Spinal cord (tissue), 10 donors: ENCODE measurements around the gene SLC5A5. TPM values are rescaled to one million over a fixed set of nuclear protein-coding genes. Genes with fewer than 3 reads are reported as not detected.
A peak's percentile ranks its signal among the peaks of the same experiment; 100 is the strongest.

Experiments
- DNase-seq, 6 donors: peaks; one replicate each; pipeline versions ENCODE4 v3.0.0 to v3.0.0-alpha.2; 2013 to 2015; ENCODE audit warnings: low spot score in 6 of 6, low read depth in 4 of 6
- H3K27ac ChIP-seq: one replicate; pipeline ENCODE4 v1.5.1; 2013; ENCODE audit warnings: low read depth, low read length, control low read depth
- H3K27me3 ChIP-seq: one replicate; pipeline ENCODE4 v1.6.1; 2013; ENCODE audit warnings: low read length; ENCODE audit not compliant: control insufficient read depth, insufficient read depth
- H3K36me3 ChIP-seq: one replicate; pipeline ENCODE4 v1.6.1; 2013; ENCODE audit warnings: low read length; ENCODE audit not compliant: control insufficient read depth, insufficient read depth
- H3K4me1 ChIP-seq: one replicate; pipeline ENCODE4 v1.6.1; 2013; ENCODE audit warnings: low read length; ENCODE audit not compliant: control insufficient read depth, insufficient read depth
- H3K4me3 ChIP-seq: one replicate; pipeline ENCODE4 v1.5.1; 2013; ENCODE audit warnings: low read depth, low read length, control low read depth
- H3K9me3 ChIP-seq: one replicate; pipeline ENCODE4 v1.6.1; 2013; ENCODE audit warnings: low read length; ENCODE audit not compliant: control insufficient read depth, insufficient read depth
- WGBS: methylation state at CpG from one replicate; pipeline ENCODE4 v1.1.5; 2013; ENCODE audit warnings: missing lambda C conversion rate; ENCODE audit not compliant: insufficient coverage; 5-methylcytosine and 5-hydroxymethylcytosine counted together
- long read RNA-seq, 4 donors: transcript quantifications; one replicate each; lab custom pipeline, GENCODE V29; 2026
- polyA plus RNA-seq, 2 donors: library from polyadenylated mRNA; unstranded; fragments of 120-200 nt; gene quantifications; one replicate each; pipeline ENCODE4 v1.2.1, GENCODE V29; 2013; ENCODE audit not compliant: insufficient read length in 2 of 2
- total RNA-seq, 2 donors: library from RNA; depleted of rRNA in 1 of 2; stranded (reverse); fragments of 120-200 nt in 1 of 2; fragments of >200 nt in 1 of 2; gene quantifications; one replicate each; pipeline versions ENCODE4 v1.2.3 to v1.2.4, GENCODE V29; 2013 to 2014
- donor health status: healthy.

The SLC5A5 gene
- total RNA-seq (100 to 1,000 TPM in 1 of 2 donors, 1 to 10 TPM in 1; 6.8 to 104 TPM), polyA plus RNA-seq (10 to 100 TPM in 1 of 2 donors, under 1 TPM in 1; 0.10 to 13.5 TPM)
- long read RNA-seq, donor 1, partial matches to known transcripts, result 21 of 22 reads
- long read RNA-seq, donor 1, other reads (novel, unspliced or antisense), result 0 of 22 reads
- long read RNA-seq, donor 2, result 0 reads
- long read RNA-seq, donor 3, result 0 reads
- long read RNA-seq, donor 4, result 0 reads

DNA sequence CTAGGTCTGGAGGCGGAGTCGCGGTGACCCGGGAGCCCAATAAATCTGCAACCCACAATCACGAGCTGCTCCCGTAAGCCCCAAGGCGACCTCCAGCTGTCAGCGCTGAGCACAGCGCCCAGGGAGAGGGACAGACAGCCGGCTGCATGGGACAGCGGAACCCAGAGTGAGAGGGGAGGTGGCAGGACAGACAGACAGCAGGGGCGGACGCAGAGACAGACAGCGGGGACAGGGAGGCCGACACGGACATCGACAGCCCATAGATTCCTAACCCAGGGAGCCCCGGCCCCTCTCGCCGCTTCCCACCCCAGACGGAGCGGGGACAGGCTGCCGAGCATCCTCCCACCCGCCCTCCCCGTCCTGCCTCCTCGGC lies at the start of gene SLC5A5:
SLC5A5 (plus strand) TSS at position 68 of the 373 bp plus-strand sequence. CDS start 375 bp downstream, outside the sequence.
- Histone ChIP-seq H3K9me3 (no peaks in the 10 kb centered on the region), H3K4me1 (peaks cover 11% of the 10 kb centered on the region), H3K36me3 (peaks cover 8% of the 10 kb centered on the region), H3K4me3 (no peak within 1 kb of the TSS), H3K27me3 (peaks cover 65% of the 10 kb centered on the region), H3K27ac (no peak within 1 kb of the TSS)
- under 1% methylated on average over 24 of the region's 26 CpGs for WGBS
- DNase-seq, result no peak

- WGBS, result 56% methylated on average over 8 of the region's 8 CpGs
- H3K27me3 ChIP-seq, result no peaks in the 10 kb centered on the region
Measured at GRCh38 chr19:17824339-17824738, 47.4 kb upstream of the SLC5A5 start.

DNA sequence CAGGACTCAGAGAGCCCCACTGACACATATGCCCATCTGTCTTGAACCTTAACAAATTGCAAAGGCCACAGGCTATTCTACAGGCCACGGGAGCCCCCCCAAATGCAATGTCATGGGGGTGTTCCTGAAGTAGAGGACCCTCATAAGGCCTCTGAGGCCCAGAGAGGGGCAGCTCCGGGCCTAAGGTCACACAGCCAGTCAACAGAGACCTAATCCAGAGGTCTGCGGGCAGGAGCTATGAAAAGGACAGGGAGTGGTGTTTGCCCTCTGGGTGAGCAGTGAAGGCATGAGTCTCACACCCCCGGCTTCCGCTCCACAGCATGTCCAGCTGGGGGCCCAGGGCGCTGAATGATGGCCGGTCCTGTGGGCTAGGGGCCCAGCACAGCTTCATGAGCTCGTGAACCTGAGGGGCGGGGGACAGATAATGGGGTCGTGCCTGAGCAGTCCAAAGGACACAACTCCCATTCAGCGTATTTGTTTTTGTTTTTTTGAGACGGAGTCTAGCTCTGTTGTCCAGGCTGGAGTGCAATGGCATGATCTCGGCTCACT lies 45.2 kb upstream of the SLC5A5 start:
- H3K36me3 ChIP-seq, result no peaks in the 10 kb centered on the region
- peaks cover 17% of the 10 kb centered on the region for H3K4me1 ChIP-seq
- no peak overlapping the region for H3K27ac ChIP-seq
- H3K4me3 ChIP-seq, result no peak overlapping the region
- DNase-seq, result no peak
- peaks cover 7% of the 10 kb centered on the region for H3K27me3 ChIP-seq
- H3K9me3 ChIP-seq, result no peaks in the 10 kb centered on the region
- WGBS, result 85% methylated on average over 13 of the region's 13 CpGs

More at GRCh38 chr19:17824339-17824738, 47.4 kb upstream of the SLC5A5 start:
- H3K4me1 ChIP-seq, result peaks cover 2% of the 10 kb centered on the region
- DNase-seq, result no peak
- no peak overlapping the region for H3K27ac ChIP-seq
- H3K9me3 ChIP-seq, result no peaks in the 10 kb centered on the region
- H3K36me3 ChIP-seq, result no peaks in the 10 kb centered on the region
- no peak overlapping the region for H3K4me3 ChIP-seq

GRCh38 chr19:17829855-17830566 lies 41.7 kb upstream of the SLC5A5 start:
- WGBS, result 9% methylated on average over 25 of the region's 29 CpGs
- DNase-seq, result peak in 3 of 6 donors; percentile 44 to 92 (median 79)
- Histone ChIP-seq H3K27ac (no peak overlapping the region), H3K4me3 (peak overlapping the region; percentile 39), H3K36me3 (no peaks in the 10 kb centered on the region), H3K27me3 (peaks cover 10% of the 10 kb centered on the region), H3K4me1 (peaks cover 17% of the 10 kb centered on the region), H3K9me3 (no peaks in the 10 kb centered on the region)

DNA sequence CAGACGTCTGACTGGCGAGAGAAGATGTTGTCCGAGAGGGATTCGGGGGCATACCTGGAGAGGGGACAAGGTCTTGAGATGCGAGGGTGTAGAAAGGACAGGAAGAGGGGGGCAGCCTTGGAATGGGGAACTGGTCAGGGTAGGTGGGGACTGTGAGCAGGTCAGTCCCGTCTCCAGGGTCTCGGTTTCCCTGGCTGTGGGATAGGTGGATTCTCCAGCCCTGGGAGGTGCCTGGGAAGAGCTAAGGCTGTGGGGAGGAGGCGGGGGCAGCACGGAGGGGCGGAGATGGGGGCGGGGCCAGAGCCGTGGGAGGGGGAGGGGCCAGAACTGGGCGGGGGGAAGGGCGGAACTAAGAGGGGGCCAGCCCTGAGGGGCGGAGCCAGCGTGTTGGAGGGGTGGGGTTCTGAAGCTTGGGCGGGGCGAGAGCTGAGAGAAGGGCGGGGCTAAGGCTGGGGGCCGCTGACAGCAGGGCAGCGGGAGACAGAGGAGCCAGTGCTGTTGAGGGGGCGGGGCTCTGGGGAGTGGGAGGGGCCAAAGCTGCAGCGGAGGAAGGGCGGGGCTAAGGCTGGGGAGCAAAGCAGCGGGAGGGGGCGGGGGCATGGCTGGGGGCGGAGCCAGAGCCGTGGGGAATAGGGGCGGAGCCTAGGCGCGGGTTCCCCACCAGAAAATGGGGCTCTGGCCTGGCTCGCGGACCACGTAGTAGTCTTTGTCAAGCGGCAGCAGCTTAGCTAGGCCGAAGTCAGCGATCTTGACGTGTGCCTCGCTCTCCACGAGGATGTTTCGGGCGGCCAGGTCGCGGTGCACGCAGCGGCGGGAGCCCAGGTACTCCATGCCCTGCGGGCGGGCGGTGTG lies 41.0 kb upstream of the SLC5A5 start:
- DNase-seq, result peak in 5 of 6 donors; percentile 62 to 99 (median 88)
- H3K9me3 ChIP-seq, result no peaks in the 10 kb centered on the region
- H3K36me3 ChIP-seq, result no peaks in the 10 kb centered on the region
- 3% methylated on average over 44 of the region's 50 CpGs for WGBS
- peaks cover 10% of the 10 kb centered on the region for H3K27me3 ChIP-seq
- peak overlapping the region; percentile 39 for H3K4me3 ChIP-seq
- no peak overlapping the region for H3K27ac ChIP-seq
- peaks cover 17% of the 10 kb centered on the region for H3K4me1 ChIP-seq

GRCh38 chr19:17831419-17831888 lies 40.3 kb upstream of the SLC5A5 start:
- Histone ChIP-seq H3K4me1 (peaks cover 17% of the 10 kb centered on the region), H3K9me3 (no peaks in the 10 kb centered on the region), H3K27me3 (peaks cover 10% of the 10 kb centered on the region), H3K27ac (no peak overlapping the region), H3K4me3 (peak overlapping the region; percentile 29), H3K36me3 (no peaks in the 10 kb centered on the region)
- DNase-seq, result peak in 1 of 6 donors; percentile 16
- WGBS, result 16% methylated on average over 25 of the region's 25 CpGs

DNA sequence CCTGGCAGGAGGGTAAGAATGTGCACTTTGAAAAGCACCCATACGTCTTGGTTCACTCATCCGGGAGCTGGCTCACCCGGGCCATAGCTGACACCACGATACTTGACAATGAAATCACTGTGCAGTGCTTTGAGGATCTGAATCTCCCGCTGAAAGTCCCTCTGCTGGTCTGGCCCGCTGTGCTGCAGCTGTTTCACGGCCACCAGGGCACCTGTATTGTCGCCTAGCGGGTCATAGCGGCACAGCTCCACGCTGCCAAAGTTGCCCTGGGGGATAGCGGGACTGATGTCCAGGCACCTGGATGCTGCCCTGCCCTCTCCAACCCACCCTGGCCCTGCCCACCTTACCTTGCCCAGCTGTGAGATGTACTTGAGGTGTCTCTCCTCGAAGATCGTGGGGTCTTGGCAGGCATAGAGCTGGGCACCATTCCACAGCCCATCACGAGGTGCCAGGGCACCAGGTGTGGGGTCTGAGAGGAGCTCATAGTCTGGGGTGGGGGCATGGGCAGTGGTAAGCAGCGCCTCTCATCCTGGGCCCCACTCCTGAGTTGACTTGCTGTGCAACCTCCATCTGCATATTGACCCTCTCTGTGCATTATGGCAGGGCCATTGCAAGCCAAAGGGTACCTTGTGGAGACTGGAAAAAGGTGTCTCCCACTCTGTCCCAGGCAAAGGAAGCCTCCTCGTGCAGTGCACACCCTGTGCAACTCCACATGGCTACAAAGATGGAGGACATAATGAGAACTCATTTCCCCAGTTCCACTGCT lies 39.1 kb upstream of the SLC5A5 start:
- 84% methylated on average over 14 of the region's 17 CpGs for WGBS
- Histone ChIP-seq H3K36me3 (no peaks in the 10 kb centered on the region), H3K4me3 (no peak overlapping the region), H3K4me1 (peaks cover 17% of the 10 kb centered on the region), H3K27ac (no peak overlapping the region), H3K27me3 (peaks cover 10% of the 10 kb centered on the region), H3K9me3 (no peaks in the 10 kb centered on the region)
- DNase-seq, result no peak

GRCh38 chr19:17834350-17835181 lies 37.2 kb upstream of the SLC5A5 start:
- DNase-seq, result no peak
- peaks cover 17% of the 10 kb centered on the region for H3K4me1 ChIP-seq
- WGBS, result 61% methylated on average over 20 of the region's 27 CpGs

More at GRCh38 chr19:17834350-17835181, 37.2 kb upstream of the SLC5A5 start:
- Histone ChIP-seq H3K9me3 (no peaks in the 10 kb centered on the region), H3K27me3 (peaks cover 10% of the 10 kb centered on the region), H3K27ac (no peak overlapping the region), H3K4me3 (no peak overlapping the region), H3K36me3 (no peaks in the 10 kb centered on the region)
